ENCODE data around the gene FGF1.

The FGF1 gene

DNA sequence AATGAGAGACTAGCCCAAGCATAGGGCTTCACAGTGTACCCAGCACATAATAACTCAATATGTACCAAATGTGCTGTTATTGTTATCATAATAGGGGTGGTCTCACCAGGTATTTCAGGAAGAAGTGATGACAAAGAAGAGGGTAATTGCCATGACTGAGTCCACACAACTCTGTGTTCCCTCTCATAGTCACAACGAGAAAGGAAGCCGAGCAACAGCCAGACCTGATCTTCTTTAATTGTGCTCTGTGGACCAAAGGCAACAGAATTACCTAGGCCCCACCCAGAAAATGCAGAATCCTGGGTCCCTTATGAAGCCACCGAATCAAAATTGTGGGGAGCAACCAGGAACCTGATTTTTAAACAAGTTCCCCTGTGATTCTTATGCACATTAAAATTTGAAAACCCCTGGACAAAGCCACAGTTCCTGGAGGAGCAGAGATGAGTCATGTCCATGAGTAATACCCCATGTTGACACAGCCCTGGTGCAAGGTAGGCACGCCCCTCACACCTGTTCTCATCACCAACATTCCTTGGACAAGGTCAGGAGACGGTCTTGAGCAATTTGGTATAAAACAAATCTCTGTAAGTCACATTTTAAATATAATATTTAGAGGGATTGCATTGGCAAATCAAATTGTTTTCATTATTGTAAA is 5.2 kb downstream of the FGF1 start:
- ATAC-seq = no peak
- TF ChIP-seq, protein P1, sequence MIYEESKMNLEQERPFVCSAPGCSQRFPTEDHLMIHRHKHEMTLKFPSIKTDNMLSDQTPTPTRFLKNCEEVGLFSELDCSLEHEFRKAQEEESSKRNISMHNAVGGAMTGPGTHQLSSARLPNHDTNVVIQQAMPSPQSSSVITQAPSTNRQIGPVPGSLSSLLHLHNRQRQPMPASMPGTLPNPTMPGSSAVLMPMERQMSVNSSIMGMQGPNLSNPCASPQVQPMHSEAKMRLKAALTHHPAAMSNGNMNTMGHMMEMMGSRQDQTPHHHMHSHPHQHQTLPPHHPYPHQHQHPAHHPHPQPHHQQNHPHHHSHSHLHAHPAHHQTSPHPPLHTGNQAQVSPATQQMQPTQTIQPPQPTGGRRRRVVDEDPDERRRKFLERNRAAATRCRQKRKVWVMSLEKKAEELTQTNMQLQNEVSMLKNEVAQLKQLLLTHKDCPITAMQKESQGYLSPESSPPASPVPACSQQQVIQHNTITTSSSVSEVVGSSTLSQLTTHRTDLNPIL (CRISPR knock-in tag; IDR thresholded peaks at IDR 0.05; ENCODE audit: low read depth) = no peak
- TF ChIP-seq GLIS3 (CRISPR knock-in tag; IDR thresholded peaks at IDR 0.05) (no peak), SNAI2 (CRISPR knock-in tag; IDR thresholded peaks at IDR 0.05) (no peak), BACH2 (CRISPR knock-in tag; IDR thresholded peaks at IDR 0.05; ENCODE audit: borderline replicate concordance) (no peak), PPARA (CRISPR knock-in tag; IDR thresholded peaks at IDR 0.05; ENCODE audit: borderline replicate concordance) (no peak), RARB (CRISPR knock-in tag; IDR thresholded peaks at IDR 0.05) (no peak), ZNF70 (CRISPR knock-in tag; IDR thresholded peaks at IDR 0.05) (no peak), ESRRG (CRISPR knock-in tag; IDR thresholded peaks at IDR 0.05) (no peak), ISL1 (CRISPR knock-in tag; IDR thresholded peaks at IDR 0.05) (no peak), ZFP30 (CRISPR knock-in tag; IDR thresholded peaks at IDR 0.05) (no peak), CSDC2 (CRISPR knock-in tag; IDR thresholded peaks at IDR 0.05) (no peak)
- TF ChIP-seq, protein P2, sequence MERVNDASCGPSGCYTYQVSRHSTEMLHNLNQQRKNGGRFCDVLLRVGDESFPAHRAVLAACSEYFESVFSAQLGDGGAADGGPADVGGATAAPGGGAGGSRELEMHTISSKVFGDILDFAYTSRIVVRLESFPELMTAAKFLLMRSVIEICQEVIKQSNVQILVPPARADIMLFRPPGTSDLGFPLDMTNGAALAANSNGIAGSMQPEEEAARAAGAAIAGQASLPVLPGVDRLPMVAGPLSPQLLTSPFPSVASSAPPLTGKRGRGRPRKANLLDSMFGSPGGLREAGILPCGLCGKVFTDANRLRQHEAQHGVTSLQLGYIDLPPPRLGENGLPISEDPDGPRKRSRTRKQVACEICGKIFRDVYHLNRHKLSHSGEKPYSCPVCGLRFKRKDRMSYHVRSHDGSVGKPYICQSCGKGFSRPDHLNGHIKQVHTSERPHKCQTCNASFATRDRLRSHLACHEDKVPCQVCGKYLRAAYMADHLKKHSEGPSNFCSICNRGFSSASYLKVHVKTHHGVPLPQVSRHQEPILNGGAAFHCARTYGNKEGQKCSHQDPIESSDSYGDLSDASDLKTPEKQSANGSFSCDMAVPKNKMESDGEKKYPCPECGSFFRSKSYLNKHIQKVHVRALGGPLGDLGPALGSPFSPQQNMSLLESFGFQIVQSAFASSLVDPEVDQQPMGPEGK (CRISPR knock-in tag; IDR thresholded peaks at IDR 0.05; ENCODE audit: borderline replicate concordance) = no peak
- TF ChIP-seq, protein P3, sequence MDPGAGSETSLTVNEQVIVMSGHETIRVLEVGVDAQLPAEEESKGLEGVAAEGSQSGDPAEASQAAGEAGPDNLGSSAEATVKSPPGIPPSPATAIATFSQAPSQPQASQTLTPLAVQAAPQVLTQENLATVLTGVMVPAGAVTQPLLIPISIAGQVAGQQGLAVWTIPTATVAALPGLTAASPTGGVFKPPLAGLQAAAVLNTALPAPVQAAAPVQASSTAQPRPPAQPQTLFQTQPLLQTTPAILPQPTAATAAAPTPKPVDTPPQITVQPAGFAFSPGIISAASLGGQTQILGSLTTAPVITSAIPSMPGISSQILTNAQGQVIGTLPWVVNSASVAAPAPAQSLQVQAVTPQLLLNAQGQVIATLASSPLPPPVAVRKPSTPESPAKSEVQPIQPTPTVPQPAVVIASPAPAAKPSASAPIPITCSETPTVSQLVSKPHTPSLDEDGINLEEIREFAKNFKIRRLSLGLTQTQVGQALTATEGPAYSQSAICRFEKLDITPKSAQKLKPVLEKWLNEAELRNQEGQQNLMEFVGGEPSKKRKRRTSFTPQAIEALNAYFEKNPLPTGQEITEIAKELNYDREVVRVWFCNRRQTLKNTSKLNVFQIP (CRISPR knock-in tag; IDR thresholded peaks at IDR 0.05; ENCODE audit: borderline replicate concordance, low read depth) = no peak

- ATAC-seq = no peak
- TF ChIP-seq ZNF8 (CRISPR knock-in tag; IDR thresholded peaks at IDR 0.05) (no peak), BACH2 (CRISPR knock-in tag; IDR thresholded peaks at IDR 0.05; ENCODE audit: borderline replicate concordance) (no peak), SNAI2 (CRISPR knock-in tag; IDR thresholded peaks at IDR 0.05) (no peak), OSR1 (CRISPR knock-in tag; IDR thresholded peaks at IDR 0.05) (no peak), ARNTL (CRISPR knock-in tag; IDR thresholded peaks at IDR 0.05; ENCODE audit: borderline replicate concordance, low read depth) (no peak), TCF4 (CRISPR knock-in tag; IDR thresholded peaks at IDR 0.05; ENCODE audit: borderline replicate concordance) (no peak)
- TF ChIP-seq, protein P3 (CRISPR knock-in tag; IDR thresholded peaks at IDR 0.05; ENCODE audit: borderline replicate concordance, low read depth) = no peak
- TF ChIP-seq, protein P2 (CRISPR knock-in tag; IDR thresholded peaks at IDR 0.05; ENCODE audit: borderline replicate concordance) = no peak
Measured at GRCh38 chr5:142679744-142680143, 6.1 kb downstream of the FGF1 start.

DNA sequence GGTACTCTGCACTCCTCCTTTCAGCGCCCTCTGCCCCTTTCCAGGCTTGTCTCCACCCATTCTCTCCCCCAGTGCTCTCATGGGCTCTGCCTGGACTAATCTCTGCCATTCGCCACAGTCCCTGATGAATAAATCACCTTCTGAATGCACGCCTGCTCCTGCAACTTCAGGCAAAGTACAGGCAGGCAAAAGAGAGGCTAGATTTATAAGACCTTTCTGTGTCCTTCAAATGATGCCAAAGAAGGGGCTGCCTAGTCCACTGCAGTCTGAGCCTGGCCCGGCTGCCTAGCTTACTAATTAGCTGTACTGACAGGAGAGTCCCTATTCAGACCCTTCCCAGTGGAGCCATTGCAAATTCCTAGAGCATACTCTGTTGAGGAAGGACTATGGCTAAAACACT is 7.4 kb downstream of the FGF1 start:
- no peak for ATAC-seq
- TF ChIP-seq CSRNP3 (CRISPR knock-in tag; IDR thresholded peaks at IDR 0.05) (no peak), BACH2 (CRISPR knock-in tag; IDR thresholded peaks at IDR 0.05; ENCODE audit: borderline replicate concordance) (no peak), TOX (CRISPR knock-in tag; IDR thresholded peaks at IDR 0.05; ENCODE audit: borderline replicate concordance) (no peak), SNAI2 (CRISPR knock-in tag; IDR thresholded peaks at IDR 0.05) (no peak), OSR1 (CRISPR knock-in tag; IDR thresholded peaks at IDR 0.05) (no peak), ZNF70 (CRISPR knock-in tag; IDR thresholded peaks at IDR 0.05) (no peak), PPARA (CRISPR knock-in tag; IDR thresholded peaks at IDR 0.05; ENCODE audit: borderline replicate concordance) (no peak), ZFP30 (CRISPR knock-in tag; IDR thresholded peaks at IDR 0.05) (no peak), ZC3H10 (CRISPR knock-in tag; IDR thresholded peaks at IDR 0.05) (no peak), RARB (CRISPR knock-in tag; IDR thresholded peaks at IDR 0.05) (no peak), CSDC2 (CRISPR knock-in tag; IDR thresholded peaks at IDR 0.05) (no peak), ARNTL (CRISPR knock-in tag; IDR thresholded peaks at IDR 0.05; ENCODE audit: borderline replicate concordance, low read depth) (no peak), ZFP3 (CRISPR knock-in tag; IDR thresholded peaks at IDR 0.05) (no peak), ESRRG (CRISPR knock-in tag; IDR thresholded peaks at IDR 0.05) (no peak), ISL1 (CRISPR knock-in tag; IDR thresholded peaks at IDR 0.05) (no peak), GLIS3 (CRISPR knock-in tag; IDR thresholded peaks at IDR 0.05) (no peak)
- TF ChIP-seq, protein P3 (CRISPR knock-in tag; IDR thresholded peaks at IDR 0.05; ENCODE audit: borderline replicate concordance, low read depth) = no peak
